SK-N-SH (cell line): ENCODE measurements around the gene BSN. TPM values are rescaled to one million over a fixed set of nuclear protein-coding genes. Genes with fewer than 3 reads are reported as not detected.

Experiments
- CTCF ChIA-PET: fragments of 300-600, 350-600 bp; formaldehyde crosslinking; extraction: SDS; loops from one replicate; lab custom pipeline; 2021; lab: Yijun Ruan, JAX
- POLR2A ChIA-PET: fragments of 350-600 bp; sonication (Branson Sonifier 250); formaldehyde crosslinking; extraction: SDS; loops from one replicate; lab custom pipeline; 2020; ENCODE audit warnings: antibody characterized with exemption, inconsistent platforms; lab: Yijun Ruan, JAX
- DNase-seq: peaks from one replicate; pipeline ENCODE4 v3.0.0; 2012
- H2AFZ ChIP-seq: fragments of 200-600 bp; sonication (generic); 2 replicates; pipeline ENCODE4 v1.8.1; 2016; ENCODE audit warnings: antibody characterized with exemption, mild to moderate bottlenecking, low read depth
- H3F3A ChIP-seq: fragments of 200-600 bp; sonication (generic); replicated peaks from 2 replicates; pipeline ENCODE3; 2016; ENCODE audit warnings: antibody characterized with exemption, mild to moderate bottlenecking; ENCODE audit not compliant: insufficient read depth
- H3K27ac ChIP-seq, 2 experiments: fragments of 200-500 bp in 1 of 2; fragments of 200-600 bp in 1 of 2; sonication (Bioruptor generic) in 1 of 2; sonication (generic), shearing (Covaris generic) in 1 of 2; 2 replicates each; pipeline versions ENCODE4 v1.5.1 to v1.6.1; 2014 to 2016; ENCODE audit warnings: low read depth in 2 of 2, inconsistent platforms in 1 of 2, low read length in 1 of 2, mild to moderate bottlenecking in 1 of 2, mixed read lengths in 1 of 2
- H3K27me3 ChIP-seq: fragments of 200-600 bp; sonication (generic), shearing (Covaris generic); 2 replicates; pipeline ENCODE4 v1.6.1; 2016; ENCODE audit warnings: mixed run types; ENCODE audit not compliant: insufficient read depth
- H3K36me3 ChIP-seq, 2 experiments: fragments of 200-500 bp in 1 of 2; fragments of 200-600 bp in 1 of 2; sonication (Bioruptor generic) in 1 of 2; sonication (generic) in 1 of 2; replicated peaks in 1 of 2; 2 replicates each; pipeline versions ENCODE3 to v1.5.1; 2014 to 2016; ENCODE audit warnings: low read length in 1 of 2, mild to moderate bottlenecking in 1 of 2; ENCODE audit not compliant: insufficient read depth in 2 of 2, control insufficient read depth in 1 of 2
- H3K4me1 ChIP-seq, 2 experiments: fragments of 200-500 bp in 1 of 2; fragments of 200-600 bp in 1 of 2; sonication (Bioruptor generic) in 1 of 2; sonication (generic), shearing (Covaris generic) in 1 of 2; 2 replicates each; pipeline versions ENCODE4 v1.5.1 to v1.6.1; 2014 to 2016; ENCODE audit warnings: low read depth in 1 of 2, low read length in 1 of 2, mixed run types in 1 of 2; ENCODE audit not compliant: insufficient read depth in 2 of 2, control insufficient read depth in 1 of 2
- H3K4me2 ChIP-seq: fragments of 200-600 bp; sonication (generic), shearing (Covaris generic); 2 replicates; pipeline ENCODE4 v1.6.1; 2017; ENCODE audit warnings: mixed run types
- H3K4me3 ChIP-seq, 2 experiments: fragments of 200-500 bp in 1 of 2; fragments of 200-600 bp in 1 of 2; sonication (Bioruptor generic) in 1 of 2; sonication (generic), shearing (Covaris generic) in 1 of 2; 2 replicates each; pipeline versions ENCODE4 v1.5.1 to v1.8.1; 2014 to 2016; ENCODE audit warnings: low read depth in 2 of 2, inconsistent platforms in 1 of 2, low read length in 1 of 2, mild to moderate bottlenecking in 1 of 2, mixed read lengths in 1 of 2, moderate library complexity in 1 of 2
- H3K79me2 ChIP-seq: fragments of 200-600 bp; sonication (generic); 2 replicates; pipeline ENCODE4 v1.8.1; 2017; ENCODE audit warnings: mild to moderate bottlenecking; ENCODE audit not compliant: insufficient read depth
- H3K9ac ChIP-seq: fragments of 200-600 bp; sonication (generic); 2 replicates; pipeline ENCODE4 v1.6.1; 2017; ENCODE audit warnings: mixed run types
- H3K9me2 ChIP-seq: fragments of 200-600 bp; sonication (generic); 2 replicates; pipeline ENCODE4 v1.6.1; 2017; ENCODE audit warnings: mixed run types
- H3K9me3 ChIP-seq: fragments of 200-600 bp; sonication (generic); 2 replicates; pipeline ENCODE4 v1.6.1; 2017; ENCODE audit warnings: mixed run types, mild to moderate bottlenecking, moderate library complexity
- H4K20me1 ChIP-seq: fragments of 200-600 bp; sonication (generic); 2 replicates; pipeline ENCODE4 v1.6.1; 2017; ENCODE audit warnings: mild to moderate bottlenecking, mixed run types; ENCODE audit not compliant: insufficient read depth
- CTCF ChIP-seq: fragments of 200-600 bp; sonication (generic); IDR thresholded peaks from 2 replicates; pipeline ENCODE4 v1.6.1; 2017; ENCODE audit warnings: antibody characterized with exemption, mild to moderate bottlenecking, moderate library complexity
- ELF1 ChIP-seq: IDR thresholded peaks from 2 replicates; pipeline ENCODE4 v1.4.0; 2012
- FOSL2 ChIP-seq: IDR thresholded peaks from 2 replicates; pipeline ENCODE4 v1.4.0; 2012; ENCODE audit warnings: low read depth, mild to moderate bottlenecking, moderate library complexity, borderline replicate concordance
- FOXM1 ChIP-seq: IDR thresholded peaks from 2 replicates; pipeline ENCODE4 v1.4.0; 2012; ENCODE audit warnings: low read depth, mild to moderate bottlenecking
- GATA2 ChIP-seq: sonication (generic); formaldehyde crosslinking; IDR thresholded peaks from 2 replicates; pipeline ENCODE4 v1.5.0; 2020; ENCODE audit warnings: mild to moderate bottlenecking, missing genetic modification reagents
- IRF3 ChIP-seq: fragments of 150-350 bp; IDR thresholded peaks from 2 replicates; pipeline ENCODE4 v1.6.1; 2016; ENCODE audit warnings: mild to moderate bottlenecking, low read depth, low read length
- JUND ChIP-seq: IDR thresholded peaks from 2 replicates; pipeline ENCODE4 v1.4.0; 2012
- PBX3 ChIP-seq: IDR thresholded peaks from 2 replicates; pipeline ENCODE4; 2012
- POLR2AphosphoS5 ChIP-seq: IDR thresholded peaks from 2 replicates; pipeline ENCODE4 v1.6.1; 2012; ENCODE audit warnings: low read depth, low read length
- RXRA ChIP-seq: IDR thresholded peaks from 2 replicates; pipeline ENCODE4 v1.4.0; 2012; ENCODE audit warnings: low read depth, mild to moderate bottlenecking, borderline replicate concordance
- TAF1 ChIP-seq: IDR thresholded peaks from 2 replicates; pipeline ENCODE4 v1.6.1; 2012; ENCODE audit warnings: low read depth, mild to moderate bottlenecking, low read length, moderate library complexity, borderline replicate concordance
- USF1 ChIP-seq: IDR thresholded peaks from 2 replicates; pipeline ENCODE4 v1.4.0; 2012; ENCODE audit warnings: low read depth, borderline replicate concordance
- YY1 ChIP-seq: IDR thresholded peaks from 2 replicates; pipeline ENCODE4 v1.4.0; 2012; ENCODE audit warnings: low read depth, mild to moderate bottlenecking
- WGBS: methylation state at CpG from one replicate; pipeline ENCODE4 v1.1.6; 2017; ENCODE audit warnings: low lambda C conversion rate; 5-methylcytosine and 5-hydroxymethylcytosine counted together
- polyA plus RNA-seq, 3 experiments: library from polyadenylated mRNA; depleted of rRNA; stranded (reverse); fragments of >200 nt; gene quantifications; 2 replicates each; pipeline ENCODE4 v1.2.3, GENCODE V29; 2012

Gene BSN
- polyA plus RNA-seq, 1 of the 3 experiments (the other 2 are of a cell fraction): 0.07 TPM

GRCh38 chr3:49656541-49657112 is 102.3 kb downstream of the BSN start (continued):
- TF ChIP-seq IRF3 (no peak), USF1 (no peak)

- no peak for TF ChIP-seq USF1
- TF ChIP-seq PBX3: no peak
- no peak for TF ChIP-seq JUND
- no peak for TF ChIP-seq FOXM1
- no peak for TF ChIP-seq RXRA
- no peak for TF ChIP-seq FOSL2
- TF ChIP-seq ELF1: no peak
- no peak for TF ChIP-seq TAF1
- no peak for TF ChIP-seq POLR2AphosphoS5
- TF ChIP-seq YY1: no peak
- TF ChIP-seq CTCF: no peak
- no peak for TF ChIP-seq GATA2
- H3K27me3 ChIP-seq: no peaks in the 10 kb centered on the region
- no peak overlapping the region for H3K9ac ChIP-seq
- H3K9me2 ChIP-seq: no peaks in the 10 kb centered on the region
- H3K9me3 ChIP-seq: no peaks in the 10 kb centered on the region
- H3K4me2 ChIP-seq: no peak overlapping the region
- DNase-seq: no peak
- no peaks in the 10 kb centered on the region for H3K79me2 ChIP-seq
- no peaks in the 10 kb centered on the region for H3K36me3 ChIP-seq
- H2AFZ ChIP-seq: no peak overlapping the region
- no peaks in the 10 kb centered on the region for H4K20me1 ChIP-seq
- WGBS: 85% methylated on average over 24 of the region's 36 CpGs
- no peak overlapping the region for H3K4me3 ChIP-seq
- no peaks in the 10 kb centered on the region for H3F3A ChIP-seq
- ChIA-PET POLR2A (no interaction called here), CTCF (interaction anchor here (0.8 to 2.1 kb wide), 2 partner anchors 14 to 117 kb away, joined by 3 to 9 read pairs; no protein-coding TSS in a partner anchor)
- no peaks in the 10 kb centered on the region for H3K4me1 ChIP-seq
- H3K27ac ChIP-seq: no peak overlapping the region
These were observed 103.1 kb downstream of the BSN start for GRCh38 chr3:49657208-49657915.
